SK-N-MC (cell line): Measurements from ENCODE around the gene PLXNB3.

Experiments
- DNase-seq: peaks from one replicate; pipeline ENCODE4 v3.0.0-alpha.2; 2011; ENCODE audit warnings: low read depth, low spot score
- H3K27ac ChIP-seq: fragments of 200-600 bp; sonication (generic); 2 replicates; pipeline ENCODE4 v1.5.1; 2016; ENCODE audit warnings: mixed run types
- H3K36me3 ChIP-seq: fragments of 200-600 bp; sonication (generic); 2 replicates; pipeline ENCODE4 v1.6.1; 2017; ENCODE audit warnings: antibody characterized with exemption, low read length, mixed read lengths; ENCODE audit not compliant: insufficient read depth
- H3K4me3 ChIP-seq: fragments of 200-600 bp; sonication (generic); 2 replicates; pipeline ENCODE4 v1.5.1; 2016
- H3K9ac ChIP-seq: fragments of 200-600 bp; sonication (generic); 2 replicates; pipeline ENCODE4 v1.8.0; 2017; ENCODE audit warnings: mixed run types, mixed read lengths; ENCODE audit not compliant: insufficient read length
- H3K9me3 ChIP-seq: fragments of 200-600 bp; sonication (generic); 2 replicates; pipeline ENCODE4 v1.6.1; 2017; ENCODE audit warnings: low read depth, mild to moderate bottlenecking, antibody characterized with exemption, low read length, moderate library complexity, mixed read lengths
- EZH2 ChIP-seq: fragments of 200-600 bp; sonication (generic); IDR thresholded peaks from one replicate; pipeline ENCODE4 v1.6.1; 2017; ENCODE audit warnings: antibody characterized with exemption
- FOXP2 ChIP-seq: optimal IDR thresholded peaks from 2 replicates; pipeline ENCODE3; 2011; ENCODE audit warnings: mild to moderate bottlenecking, moderate library complexity; ENCODE audit not compliant: insufficient read depth; ENCODE audit errors: extremely low read length, control extremely low read depth
- POLR2AphosphoS5 ChIP-seq: IDR thresholded peaks from 2 replicates; pipeline ENCODE4 v1.6.1; 2012; ENCODE audit warnings: mild to moderate bottlenecking, low read depth, low read length, borderline replicate concordance

The PLXNB3 gene

GRCh38 chrX:153797415-153798015 lies 33.5 kb downstream of the PLXNB3 start:
- no peaks in the 10 kb centered on the region for H3K9me3 ChIP-seq
- DNase-seq = no peak
- no peaks in the 10 kb centered on the region; the same call in 1 of the 2 replicates for H3K36me3 ChIP-seq
- H3K9ac ChIP-seq = no peak overlapping the region
- TF ChIP-seq EZH2 (no peak), POLR2AphosphoS5 (no peak), FOXP2 (no peak)
- H3K4me3 ChIP-seq = no peak overlapping the region
- no peak overlapping the region for H3K27ac ChIP-seq

- DNase-seq = no peak
- Histone ChIP-seq H3K9me3 (no peaks in the 10 kb centered on the region), H3K9ac (no peak overlapping the region), H3K4me3 (no peak overlapping the region), H3K27ac (no peak overlapping the region), H3K36me3 (no peaks in the 10 kb centered on the region; the same call in 1 of the 2 replicates)
- TF ChIP-seq POLR2AphosphoS5 = no peak
- no peak for TF ChIP-seq FOXP2
- TF ChIP-seq EZH2 = no peak
These were observed 35.3 kb downstream of the PLXNB3 start for GRCh38 chrX:153799326-153799725.

GRCh38 chrX:153800177-153800722 lies 36.2 kb downstream of the PLXNB3 start:
- no peak overlapping the region for H3K27ac ChIP-seq
- no peak overlapping the region for H3K9ac ChIP-seq
- no peak for TF ChIP-seq FOXP2
- TF ChIP-seq EZH2 = no peak
- no peak overlapping the region for H3K4me3 ChIP-seq
- DNase-seq = no peak
- H3K36me3 ChIP-seq = no peaks in the 10 kb centered on the region; the same call in 1 of the 2 replicates
- H3K9me3 ChIP-seq = no peaks in the 10 kb centered on the region

GRCh38 chrX:153800746-153801145 lies 36.7 kb downstream of the PLXNB3 start:
- no peak overlapping the region for H3K27ac ChIP-seq
- H3K9me3 ChIP-seq = no peaks in the 10 kb centered on the region
- TF ChIP-seq EZH2 = no peak
- TF ChIP-seq FOXP2 = no peak
- TF ChIP-seq POLR2AphosphoS5 = no peak
- DNase-seq = no peak
- no peak overlapping the region for H3K9ac ChIP-seq
- H3K36me3 ChIP-seq = no peaks in the 10 kb centered on the region; the same call in 1 of the 2 replicates
- H3K4me3 ChIP-seq = no peak overlapping the region

- Histone ChIP-seq H3K4me3 (no peak overlapping the region), H3K9ac (no peak overlapping the region)
- TF ChIP-seq EZH2 = no peak
- no peak for TF ChIP-seq FOXP2
- TF ChIP-seq POLR2AphosphoS5 = no peak
These were observed 37.6 kb downstream of the PLXNB3 start for GRCh38 chrX:153801669-153802068.

GRCh38 chrX:153802513-153803045 lies 38.5 kb downstream of the PLXNB3 start:
- no peak overlapping the region for H3K9ac ChIP-seq
- no peak overlapping the region for H3K4me3 ChIP-seq
- H3K9me3 ChIP-seq = no peaks in the 10 kb centered on the region
- TF ChIP-seq EZH2 = no peak
- no peak for TF ChIP-seq POLR2AphosphoS5
- no peak for DNase-seq
- no peak overlapping the region for H3K27ac ChIP-seq
- no peaks in the 10 kb centered on the region; the same call in 1 of the 2 replicates for H3K36me3 ChIP-seq

More at GRCh38 chrX:153801669-153802068, 37.6 kb downstream of the PLXNB3 start:
- Histone ChIP-seq H3K9me3 (no peaks in the 10 kb centered on the region), H3K36me3 (no peaks in the 10 kb centered on the region; the same call in 1 of the 2 replicates), H3K27ac (no peak overlapping the region)
- no peak for DNase-seq

- DNase-seq = no peak
- Histone ChIP-seq H3K4me3 (no peak overlapping the region), H3K9ac (no peak overlapping the region), H3K9me3 (no peaks in the 10 kb centered on the region), H3K36me3 (no peaks in the 10 kb centered on the region; the same call in 1 of the 2 replicates), H3K27ac (no peak overlapping the region)
- TF ChIP-seq POLR2AphosphoS5 = no peak
- TF ChIP-seq EZH2 = no peak
- no peak for TF ChIP-seq FOXP2
These were observed 39.4 kb downstream of the PLXNB3 start for GRCh38 chrX:153803211-153804099.

GRCh38 chrX:153804100-153804595 lies 40.1 kb downstream of the PLXNB3 start:
- TF ChIP-seq EZH2 = no peak
- no peak for TF ChIP-seq POLR2AphosphoS5
- TF ChIP-seq FOXP2 = no peak
- H3K27ac ChIP-seq = no peak overlapping the region
- no peaks in the 10 kb centered on the region for H3K36me3 ChIP-seq
- H3K4me3 ChIP-seq = no peak overlapping the region
- H3K9me3 ChIP-seq = no peaks in the 10 kb centered on the region
- DNase-seq = no peak
- H3K9ac ChIP-seq = no peak overlapping the region
